ENCODE measurements around the gene DYNLT1.

DNA sequence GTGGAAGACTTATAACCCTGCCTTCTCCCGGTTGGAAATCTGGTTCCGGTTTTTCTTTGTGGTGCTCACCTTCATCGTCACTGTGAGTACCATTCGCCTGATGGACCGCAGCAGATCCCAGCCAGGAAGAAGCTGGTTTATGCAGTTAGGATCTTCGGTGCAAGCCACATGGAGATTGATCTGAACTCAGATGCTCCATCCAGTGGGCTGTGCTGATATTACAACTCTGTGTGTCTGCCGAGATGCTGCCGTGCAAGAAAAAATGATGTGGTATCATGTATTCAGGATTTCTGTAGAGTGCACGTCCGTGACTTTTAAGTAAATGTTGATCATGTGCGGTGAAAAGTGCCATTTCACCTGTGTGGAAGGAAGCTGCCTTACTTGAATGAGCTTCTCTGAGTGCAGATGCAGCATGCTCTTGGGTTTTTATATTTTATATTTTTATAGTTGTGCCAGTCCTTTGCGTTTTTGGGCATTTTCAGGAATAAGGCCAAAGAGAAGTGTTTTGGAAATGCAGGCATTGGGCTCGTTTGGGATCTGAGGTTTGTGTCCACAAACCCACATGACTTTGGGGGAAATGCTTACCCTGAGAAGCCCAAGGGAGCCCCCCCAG is 39.2 kb downstream of the DYNLT1 start:
- TF ChIP-seq, protein P1, sequence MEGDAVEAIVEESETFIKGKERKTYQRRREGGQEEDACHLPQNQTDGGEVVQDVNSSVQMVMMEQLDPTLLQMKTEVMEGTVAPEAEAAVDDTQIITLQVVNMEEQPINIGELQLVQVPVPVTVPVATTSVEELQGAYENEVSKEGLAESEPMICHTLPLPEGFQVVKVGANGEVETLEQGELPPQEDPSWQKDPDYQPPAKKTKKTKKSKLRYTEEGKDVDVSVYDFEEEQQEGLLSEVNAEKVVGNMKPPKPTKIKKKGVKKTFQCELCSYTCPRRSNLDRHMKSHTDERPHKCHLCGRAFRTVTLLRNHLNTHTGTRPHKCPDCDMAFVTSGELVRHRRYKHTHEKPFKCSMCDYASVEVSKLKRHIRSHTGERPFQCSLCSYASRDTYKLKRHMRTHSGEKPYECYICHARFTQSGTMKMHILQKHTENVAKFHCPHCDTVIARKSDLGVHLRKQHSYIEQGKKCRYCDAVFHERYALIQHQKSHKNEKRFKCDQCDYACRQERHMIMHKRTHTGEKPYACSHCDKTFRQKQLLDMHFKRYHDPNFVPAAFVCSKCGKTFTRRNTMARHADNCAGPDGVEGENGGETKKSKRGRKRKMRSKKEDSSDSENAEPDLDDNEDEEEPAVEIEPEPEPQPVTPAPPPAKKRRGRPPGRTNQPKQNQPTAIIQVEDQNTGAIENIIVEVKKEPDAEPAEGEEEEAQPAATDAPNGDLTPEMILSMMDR (IDR thresholded peaks at IDR 0.05) = peak; percentile 69 to 78 (median 74)
- TF ChIP-seq POLR2A (IDR thresholded peaks at IDR 0.05; ENCODE audit: low read depth) = no peak
- peak in 1 of 2 donors; percentile 15 for TF ChIP-seq POLR2AphosphoS5 (IDR thresholded peaks at IDR 0.05)
